Skeletal muscle cell (primary cell): ENCODE data around the gene AIFM1.

Experiments
- DNase-seq: peaks from one replicate; pipeline ENCODE4 v3.0.0-alpha.2; 2010; ENCODE audit warnings: low read depth
- H3K4me3 ChIP-seq: 2 replicates; pipeline ENCODE4 v1.5.1; 2011; ENCODE audit warnings: low read depth, mild to moderate bottlenecking, control low read depth, low read length, moderate library complexity

The AIFM1 gene

GRCh38 chrX:130105244-130105643, 60.4 kb downstream of the AIFM1 start:
- no peak for DNase-seq
- H3K4me3 ChIP-seq: no peak overlapping the region

- DNase-seq: no peak
- H3K4me3 ChIP-seq: no peak overlapping the region
These were observed 62.0 kb downstream of the AIFM1 start for GRCh38 chrX:130103605-130104004.

GRCh38 chrX:130100180-130100579, 65.5 kb downstream of the AIFM1 start:
- peak; percentile 93 for DNase-seq
- H3K4me3 ChIP-seq: no peak overlapping the region

- DNase-seq: no peak
- no peak overlapping the region for H3K4me3 ChIP-seq
These were observed 67.5 kb downstream of the AIFM1 start for GRCh38 chrX:130098210-130098552.

- H3K4me3 ChIP-seq: no peak overlapping the region
- DNase-seq: no peak
These were observed 68.0 kb downstream of the AIFM1 start for GRCh38 chrX:130097507-130098209.

- H3K4me3 ChIP-seq: no peak overlapping the region
- no peak for DNase-seq
These were observed 70.2 kb downstream of the AIFM1 start for GRCh38 chrX:130095249-130096030.

GRCh38 chrX:130094696-130095095, 70.9 kb downstream of the AIFM1 start:
- no peak for DNase-seq
- H3K4me3 ChIP-seq: no peak overlapping the region

GRCh38 chrX:130093271-130093670, 72.4 kb downstream of the AIFM1 start:
- DNase-seq: no peak
- H3K4me3 ChIP-seq: no peak overlapping the region

GRCh38 chrX:130091980-130092522, 73.6 kb downstream of the AIFM1 start:
- DNase-seq: no peak

GRCh38 chrX:130090364-130090763, 75.3 kb downstream of the AIFM1 start:
- H3K4me3 ChIP-seq: no peak overlapping the region
- no peak for DNase-seq

More at GRCh38 chrX:130091980-130092522, 73.6 kb downstream of the AIFM1 start:
- no peak overlapping the region for H3K4me3 ChIP-seq

GRCh38 chrX:130086447-130087206, 79.0 kb downstream of the AIFM1 start:
- H3K4me3 ChIP-seq: no peak overlapping the region
- no peak for DNase-seq

- no peak for DNase-seq
- H3K4me3 ChIP-seq: no peak overlapping the region
These were observed 79.8 kb downstream of the AIFM1 start for GRCh38 chrX:130085551-130086446.

- DNase-seq: no peak
- H3K4me3 ChIP-seq: no peak overlapping the region
These were observed 80.9 kb downstream of the AIFM1 start for GRCh38 chrX:130084631-130085237.

- DNase-seq: no peak
- H3K4me3 ChIP-seq: no peak overlapping the region
These were observed 81.8 kb downstream of the AIFM1 start for GRCh38 chrX:130083656-130084382.

- DNase-seq: no peak
- no peak overlapping the region for H3K4me3 ChIP-seq
These were observed 82.5 kb downstream of the AIFM1 start for GRCh38 chrX:130083107-130083490.

GRCh38 chrX:130082244-130083106, 83.2 kb downstream of the AIFM1 start:
- no peak overlapping the region for H3K4me3 ChIP-seq
- no peak for DNase-seq

- no peak for DNase-seq
- H3K4me3 ChIP-seq: no peak overlapping the region
These were observed 84.1 kb downstream of the AIFM1 start for GRCh38 chrX:130081421-130082045.
